Measurements from ENCODE around the gene BST2.
A peak's percentile ranks its signal among the peaks of the same experiment; 100 is the strongest.
"Not testable (repeated sequence)": the region's sequence is repeated elsewhere in the genome, so short reads cannot be mapped to it uniquely, and the experiment has no call there.

The BST2 gene

DNA sequence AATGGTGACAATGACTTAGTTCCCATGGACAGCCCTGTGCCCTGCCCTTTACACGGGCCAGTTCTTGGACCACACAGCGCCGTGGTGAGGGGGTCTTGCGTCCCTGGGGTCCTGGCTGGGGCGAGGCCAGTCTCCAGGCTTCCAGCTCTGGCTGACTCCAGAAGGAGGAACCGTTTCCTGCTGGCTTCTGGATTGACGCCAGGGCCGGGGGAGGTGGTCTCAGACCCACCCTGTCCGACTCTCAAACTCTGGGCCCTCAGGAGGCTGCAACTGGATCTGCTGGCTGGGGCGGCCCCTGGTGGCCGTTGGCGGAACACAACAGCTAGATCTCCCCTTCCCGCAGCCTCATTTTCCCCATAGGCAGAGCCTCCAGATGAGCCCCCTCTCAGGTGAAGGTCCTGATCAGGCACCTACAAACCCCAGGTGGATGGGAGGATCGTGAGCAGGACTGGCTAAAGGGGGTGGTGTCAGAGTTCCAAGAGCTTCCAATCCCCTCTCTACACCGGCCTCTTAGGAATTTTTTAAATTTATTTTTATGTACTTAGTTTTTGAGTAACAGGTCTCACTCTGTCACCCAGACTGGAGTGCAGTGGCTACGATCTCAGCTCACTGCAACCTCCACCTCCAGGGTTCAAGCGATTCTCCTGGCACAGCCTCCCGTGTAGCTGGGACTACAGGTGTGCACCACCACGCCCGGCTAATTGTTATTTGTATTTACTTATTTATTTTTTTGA lies 19.4 kb downstream of the BST2 start:
- DNase-seq = peak in 3 of 4 experiments; percentile 39 to 60 (median 43)

DNA sequence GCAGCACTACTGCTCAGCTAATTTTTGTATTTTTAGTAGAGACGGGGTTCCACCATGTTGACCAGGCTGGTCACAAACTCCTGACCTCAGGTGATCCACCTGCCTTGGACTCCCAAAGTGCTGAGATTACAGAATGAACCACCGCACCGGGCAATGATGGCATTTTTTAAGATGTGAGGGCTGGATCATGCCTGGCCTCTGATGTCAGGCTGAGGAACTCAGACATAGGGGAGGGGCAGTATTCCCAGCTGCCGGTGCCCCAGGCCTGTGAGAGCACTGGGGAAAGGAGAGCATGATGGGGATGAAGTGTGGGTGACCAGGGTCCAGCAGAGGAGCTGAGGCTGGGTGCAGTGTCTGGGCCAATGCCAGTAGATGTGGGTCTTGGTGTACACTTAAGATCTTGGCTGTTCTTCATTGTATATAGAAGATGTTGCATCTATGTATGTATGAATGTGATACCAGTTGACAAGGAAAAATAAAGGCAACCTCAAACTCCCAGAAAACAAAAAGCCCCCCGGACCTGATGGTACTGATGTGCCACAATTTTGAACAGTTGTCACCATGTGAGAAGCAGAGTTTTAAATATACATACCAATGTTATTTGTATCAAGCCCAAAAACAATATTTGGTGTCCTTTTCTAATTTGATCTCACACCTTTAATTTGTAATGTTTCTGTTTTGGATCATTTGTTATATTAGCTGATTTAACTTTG lies 24.8 kb downstream of the BST2 start:
- DNase-seq = no peak

DNA sequence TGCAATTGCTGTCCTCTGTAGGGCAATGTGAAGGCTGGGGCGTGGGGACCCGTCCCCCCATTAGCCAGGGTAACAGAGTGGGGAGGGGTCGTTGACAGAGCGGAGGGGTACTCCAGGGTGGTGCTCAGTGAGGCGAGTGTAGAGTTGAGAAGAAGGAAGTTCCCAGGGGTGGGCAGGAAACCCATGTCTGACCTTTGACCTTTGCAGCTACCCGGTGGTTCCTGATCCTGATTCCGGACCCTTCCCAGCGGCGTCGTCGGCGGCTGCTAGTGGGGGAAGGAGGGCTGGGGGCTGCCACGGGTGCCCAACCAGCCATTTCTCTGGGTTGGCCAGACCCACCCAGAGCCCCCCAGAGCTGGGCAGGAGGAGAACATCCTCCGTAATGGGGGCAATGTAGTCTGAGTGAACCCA lies 26.2 kb downstream of the BST2 start:
- no peak for DNase-seq

DNA sequence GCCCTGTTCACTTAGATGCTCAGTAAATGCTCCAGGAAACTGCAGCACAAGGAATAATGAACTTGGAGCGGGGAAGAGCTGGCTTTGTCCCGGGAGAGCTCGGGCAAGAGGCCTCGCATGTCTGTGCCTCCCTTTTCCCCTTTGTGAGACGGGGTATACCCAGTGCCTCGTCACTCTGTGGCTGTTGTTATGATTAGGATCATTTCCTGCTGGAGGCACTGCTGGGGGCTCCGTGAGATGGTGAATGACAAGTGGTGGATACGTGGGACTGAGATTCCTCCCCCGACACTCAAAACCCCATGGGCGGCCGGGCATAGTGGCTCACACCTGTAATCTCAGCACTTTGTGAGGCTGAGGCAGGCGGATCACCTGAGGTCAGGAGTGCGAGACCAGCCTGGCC lies 27.2 kb downstream of the BST2 start:
- no peak for DNase-seq

DNA sequence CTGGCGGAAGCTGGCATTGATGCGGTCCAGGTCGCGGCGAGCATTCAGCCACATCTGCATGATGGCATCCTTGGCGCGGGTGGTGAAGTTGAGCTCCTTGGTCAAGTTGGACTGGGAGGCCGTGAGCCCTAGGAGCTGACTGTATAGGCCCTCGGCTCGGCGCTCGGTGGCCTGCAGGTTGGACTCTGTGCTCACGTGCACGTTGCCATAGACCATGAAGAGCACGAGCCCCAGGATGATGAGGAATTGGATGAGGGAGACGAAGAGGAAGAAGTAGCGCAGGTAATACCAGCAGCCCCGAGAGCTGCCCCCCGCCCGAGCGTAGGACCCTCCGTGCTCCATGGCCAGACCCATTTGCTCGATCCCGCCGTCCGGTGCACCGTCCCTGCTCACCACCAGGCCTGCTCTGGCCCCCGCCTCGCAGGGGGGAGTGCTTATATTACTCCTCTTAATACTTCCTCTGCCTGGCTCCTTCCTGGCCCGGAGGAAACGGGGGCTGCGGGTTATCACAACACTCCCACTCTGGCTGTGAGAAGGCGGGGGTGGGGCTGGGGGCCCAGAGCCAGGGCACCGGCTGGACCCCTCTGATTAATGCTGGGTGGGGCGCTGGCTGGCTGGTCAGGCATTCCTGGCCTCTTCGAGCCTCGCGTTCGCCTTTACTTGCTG lies 28.4 kb downstream of the BST2 start, which contains the start of gene PLVAP:
Gene PLVAP (minus strand): TSS at position 408 of the 666 bp plus-strand sequence. CDS start 54 bp downstream, at position 354.
- DNase-seq = no peak

DNA sequence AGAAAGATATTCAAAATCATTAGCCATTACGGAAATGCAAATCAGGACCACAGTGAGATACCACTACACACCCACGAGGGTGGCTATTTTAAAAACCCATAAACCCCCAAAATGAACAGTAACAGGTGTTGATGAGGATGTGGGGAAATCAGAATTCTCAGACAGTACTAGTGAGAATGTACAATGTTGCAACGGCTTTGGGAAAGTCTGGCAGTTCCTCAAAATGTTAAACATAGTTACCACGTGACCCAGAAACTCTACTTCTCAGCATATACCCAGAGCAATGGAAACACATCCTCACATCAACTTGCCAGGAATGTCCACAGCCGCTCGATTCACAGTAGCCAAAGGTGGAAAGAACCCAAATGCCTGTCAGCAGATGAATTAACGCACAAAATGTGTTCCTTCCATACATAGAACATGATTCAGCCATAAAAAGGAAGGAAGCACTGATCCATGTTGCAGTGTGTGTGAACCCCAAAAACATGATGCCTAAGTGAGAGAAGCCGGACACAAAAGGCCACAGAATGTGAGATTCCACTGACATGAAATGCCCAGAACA lies 35.3 kb downstream of the BST2 start:
- no peak for DNase-seq

DNA sequence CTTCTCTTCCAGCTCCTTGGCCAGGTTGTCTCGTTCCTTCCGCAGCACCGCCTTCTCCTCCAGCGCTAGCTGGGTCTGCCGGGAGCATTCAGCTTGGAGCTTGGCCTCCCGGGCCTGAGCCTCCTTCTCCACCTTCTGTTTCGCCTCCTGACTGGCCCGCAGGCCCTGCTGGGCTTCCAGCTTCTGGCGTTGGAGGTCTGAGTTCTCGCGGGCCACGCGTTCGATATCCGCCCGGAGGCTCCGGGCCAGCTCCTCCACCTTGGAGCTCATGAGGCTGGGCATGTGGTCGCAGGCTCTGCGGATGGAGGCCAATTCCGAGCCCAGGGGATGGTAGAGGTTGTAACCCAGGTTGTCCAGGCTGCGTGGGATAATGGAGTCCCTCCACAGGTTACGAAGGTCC lies 40.1 kb downstream of the BST2 start:
- no peak for DNase-seq

DNA sequence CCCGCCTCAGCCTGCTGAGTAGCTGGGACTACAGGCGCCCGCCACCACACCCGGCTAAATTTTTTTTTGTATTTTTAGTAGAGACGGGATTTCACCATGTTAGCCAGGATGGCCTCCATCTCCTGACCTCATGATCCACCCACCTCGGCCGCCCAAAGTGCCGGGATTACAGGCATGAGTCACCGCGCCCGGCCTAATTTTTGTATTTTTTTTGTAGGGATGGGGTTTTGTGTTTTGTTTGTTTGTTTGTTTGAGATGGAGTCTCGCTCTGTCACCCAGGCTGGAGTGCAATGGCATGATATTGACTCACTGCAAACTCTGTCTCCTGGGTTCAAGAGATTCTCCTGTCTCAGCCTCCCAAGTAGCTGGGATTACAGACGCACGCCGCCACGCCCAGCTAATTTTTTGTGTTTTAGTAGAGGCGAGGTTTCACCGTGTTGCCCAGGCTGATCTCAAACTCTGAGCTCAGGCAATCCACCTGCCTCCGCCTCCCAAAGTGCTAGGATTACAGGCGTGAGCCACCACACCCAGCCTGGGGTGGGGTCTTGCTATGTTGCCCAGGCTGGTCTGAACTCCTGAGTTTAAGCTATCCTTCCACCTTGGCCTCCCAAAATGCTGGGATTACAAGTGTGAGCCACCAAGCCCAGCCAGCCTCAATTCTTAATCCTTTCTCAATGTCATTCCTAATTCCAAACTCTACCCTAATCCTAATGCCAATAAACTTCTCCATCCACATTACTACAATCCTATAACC lies 41.4 kb downstream of the BST2 start:
- DNase-seq = not testable (repeated sequence)

DNA sequence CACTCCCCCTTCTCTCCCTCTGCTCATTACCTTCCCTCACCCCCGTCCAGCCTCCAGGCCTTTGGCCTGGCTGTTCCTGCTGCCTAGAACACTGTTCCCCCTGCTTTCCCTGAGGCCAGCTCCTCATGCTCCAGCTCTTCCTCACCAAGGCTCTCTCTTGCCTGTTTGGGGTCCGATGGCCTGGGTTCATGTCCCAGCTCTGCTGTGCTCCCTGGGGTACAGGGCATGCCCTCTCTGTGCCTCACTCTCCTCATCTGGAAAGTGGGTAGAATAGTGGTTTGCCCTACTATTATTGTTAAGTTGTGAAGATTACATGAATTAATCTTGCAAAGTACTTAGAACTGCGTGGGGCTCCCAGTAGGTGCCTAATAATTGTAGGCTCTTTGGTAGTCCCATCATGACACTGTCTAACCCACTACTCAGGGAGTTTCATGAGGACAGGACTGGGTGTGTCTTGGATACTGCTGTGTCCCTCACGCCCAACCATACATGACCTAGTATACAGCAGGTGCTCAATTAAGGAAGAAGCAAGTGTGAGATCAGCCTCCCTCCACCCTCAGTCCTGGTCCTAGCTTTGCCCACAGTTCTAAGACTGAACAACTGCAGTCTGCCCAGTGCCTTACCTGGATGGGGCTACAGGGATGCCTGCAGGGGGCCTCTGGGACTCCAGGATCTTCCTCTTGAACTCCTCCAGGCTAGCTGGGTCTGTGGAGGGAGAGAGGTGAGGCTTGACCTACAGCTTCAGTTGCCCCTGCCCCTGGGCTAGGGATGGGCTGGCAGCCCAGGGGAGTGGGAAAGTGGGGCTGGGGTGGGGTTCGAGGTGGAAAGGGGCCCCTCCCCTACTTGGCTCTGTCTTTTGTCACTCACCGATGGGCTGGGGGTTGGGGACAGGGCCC lies 45.3 kb downstream of the BST2 start:
- no peak for DNase-seq

DNA sequence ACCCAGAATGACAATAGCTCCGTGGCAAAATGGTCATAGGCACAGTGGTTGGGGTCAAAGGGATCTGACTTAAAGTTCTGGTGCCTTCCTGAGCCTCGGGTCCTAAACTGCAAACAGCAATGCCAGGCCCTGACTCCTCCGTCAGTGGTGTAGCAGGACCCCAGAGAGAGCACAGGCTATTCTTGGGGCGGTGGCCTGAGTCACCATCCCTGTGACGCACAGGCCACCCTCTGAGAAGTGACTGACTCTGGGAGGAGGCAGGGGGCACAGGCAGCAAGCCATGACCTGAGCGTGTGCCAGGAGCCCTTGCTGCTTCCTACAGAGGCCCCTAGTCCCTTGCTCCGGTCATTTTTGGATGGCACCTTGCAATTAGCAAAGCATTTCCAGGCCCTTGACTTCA lies 47.0 kb downstream of the BST2 start:
- DNase-seq = no peak

DNA sequence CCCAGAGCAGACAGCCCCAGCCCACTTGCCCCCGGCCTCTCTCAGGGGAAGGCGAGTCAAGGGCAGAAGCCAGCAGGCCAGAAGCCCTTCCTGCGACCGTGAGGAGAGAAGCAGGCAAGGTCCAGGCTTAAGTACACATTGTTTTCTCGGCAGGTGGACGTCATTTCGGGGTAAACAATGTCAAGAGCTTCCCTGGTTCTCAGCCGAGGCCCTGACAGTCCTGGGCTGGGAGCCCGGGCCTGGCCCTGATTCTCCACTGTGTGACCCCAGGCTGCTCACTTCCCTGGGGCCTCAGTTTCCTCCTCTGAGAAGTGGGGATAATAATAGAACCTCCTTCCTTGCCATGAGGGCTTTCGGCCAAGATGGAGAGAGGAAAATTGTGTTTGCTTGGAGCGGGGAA lies 47.7 kb downstream of the BST2 start:
- DNase-seq = no peak

DNA sequence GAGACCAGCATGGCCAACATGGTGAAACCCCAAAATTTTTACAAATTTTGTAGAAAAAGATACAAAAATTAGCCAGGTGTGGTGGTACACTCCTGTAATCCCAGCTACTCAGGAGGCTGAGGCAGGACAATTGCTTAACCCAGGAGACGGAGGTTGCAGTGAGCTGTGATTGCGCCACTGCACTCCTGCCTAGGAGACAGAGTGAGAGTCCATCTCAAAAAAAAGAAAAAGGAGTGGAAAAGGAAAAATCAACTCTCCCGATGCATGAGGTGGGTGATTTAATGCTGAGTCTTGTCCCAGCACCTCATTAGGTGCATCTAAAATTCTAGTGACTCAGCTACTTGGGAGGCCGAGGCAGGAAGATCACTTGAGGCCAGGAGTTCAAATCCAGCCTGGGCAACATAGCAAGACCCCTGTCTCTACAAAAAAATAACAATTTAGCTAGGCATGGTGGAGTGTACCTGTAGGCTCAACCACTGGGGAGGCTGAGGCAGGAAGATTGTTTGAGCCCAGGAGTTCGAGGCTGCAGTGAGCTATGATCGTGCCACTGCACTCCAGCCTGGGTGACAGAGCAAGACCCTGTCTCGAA lies 48.3 kb downstream of the BST2 start:
- DNase-seq = no peak

DNA sequence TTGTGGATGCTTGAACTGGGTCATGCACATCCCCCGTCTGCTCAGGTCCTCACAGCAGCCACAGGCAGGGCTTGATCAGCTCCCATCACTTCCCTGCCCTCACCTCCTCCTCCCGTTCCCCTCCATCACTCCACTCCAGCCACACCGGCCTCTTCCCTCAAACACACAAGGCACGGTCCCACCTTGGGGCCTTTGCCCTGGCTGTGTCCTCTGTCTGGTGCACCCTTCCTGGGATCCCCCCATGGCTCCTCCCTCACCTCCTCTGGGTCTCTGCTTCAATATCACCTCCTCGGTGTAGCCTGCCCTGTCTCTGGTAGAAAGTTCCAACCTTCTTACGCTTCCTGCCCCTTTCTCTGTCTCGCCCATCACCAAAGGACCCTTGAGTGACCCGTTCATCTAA lies 52.0 kb downstream of the BST2 start:
- DNase-seq = no peak

Data from activated naive CD4-positive, alpha-beta T cell (primary cell).